Loucy (cell line): Measurements from ENCODE around the gene MAP7D2.
A peak's percentile ranks its signal among the peaks of the same experiment; 100 is the strongest.

Experiments used
- H2AFZ ChIP-seq: fragments of 200-600 bp; sonication (generic); 2 replicates; pipeline ENCODE4 v1.6.0; 2016; ENCODE audit warnings: antibody characterized with exemption, mild to moderate bottlenecking, low read length, moderate library complexity
- H3F3A ChIP-seq: fragments of 200-600 bp; 2 replicates; pipeline ENCODE4 v1.6.0; 2016; ENCODE audit warnings: antibody characterized with exemption, low read depth, mild to moderate bottlenecking
- H3K27me3 ChIP-seq: fragments of 200-600 bp; sonication (generic); 2 replicates; pipeline ENCODE4 v1.6.1; 2014; ENCODE audit warnings: low read length, mild to moderate bottlenecking; ENCODE audit not compliant: insufficient read depth, poor library complexity, severe bottlenecking
- H3K36me3 ChIP-seq: fragments of 200-600 bp; sonication (generic); 2 replicates; pipeline ENCODE4 v1.6.1; 2016; ENCODE audit warnings: low read length; ENCODE audit not compliant: insufficient read depth
- H3K4me1 ChIP-seq: fragments of 200-600 bp; sonication (generic); 2 replicates; pipeline ENCODE4 v1.5.1; 2014; ENCODE audit warnings: low read length, mild to moderate bottlenecking; ENCODE audit not compliant: insufficient read depth, poor library complexity, severe bottlenecking
- H3K4me2 ChIP-seq: fragments of 200-600 bp; sonication (generic); 2 replicates; pipeline ENCODE4 v1.6.0; 2014; ENCODE audit warnings: antibody characterized with exemption, low read length, low read depth, mild to moderate bottlenecking; ENCODE audit not compliant: poor library complexity, severe bottlenecking
- H3K4me3 ChIP-seq: fragments of 200-600 bp; sonication (generic); 2 replicates; pipeline ENCODE4 v1.5.1; 2014; ENCODE audit warnings: low read length, mild to moderate bottlenecking, mixed read lengths; ENCODE audit not compliant: poor library complexity, severe bottlenecking
- H3K79me2 ChIP-seq: fragments of 200-600 bp; sonication (generic); 2 replicates; pipeline ENCODE4 v1.6.1; 2014; ENCODE audit warnings: low read length; ENCODE audit not compliant: insufficient read depth
- H3K9ac ChIP-seq: fragments of 200-600 bp; sonication (generic); 2 replicates; pipeline ENCODE4 v1.6.0; 2014; ENCODE audit warnings: mild to moderate bottlenecking, low read depth, low read length, moderate library complexity; ENCODE audit not compliant: poor library complexity, severe bottlenecking
- H3K9me2 ChIP-seq: fragments of 200-600 bp; sonication (generic); replicated peaks from 2 replicates; pipeline ENCODE4 v1.6.1; 2016; ENCODE audit warnings: low read depth, low read length, mixed read lengths
- H3K9me3 ChIP-seq: fragments of 200-600 bp; sonication (generic); 2 replicates; pipeline ENCODE4 v1.6.1; 2014; ENCODE audit warnings: mild to moderate bottlenecking, antibody characterized with exemption, low read length, low read depth; ENCODE audit not compliant: insufficient read depth
- H4K20me1 ChIP-seq: fragments of 200-600 bp; sonication (generic); 2 replicates; pipeline ENCODE4 v1.6.0; 2014; ENCODE audit warnings: antibody characterized with exemption, low read length, mild to moderate bottlenecking; ENCODE audit not compliant: insufficient read depth, poor library complexity, severe bottlenecking
- EZH2phosphoT487 ChIP-seq: fragments of 200-600 bp; IDR thresholded peaks from 2 replicates; pipeline ENCODE4 v1.6.1; 2018; ENCODE audit warnings: antibody characterized with exemption, mild to moderate bottlenecking, moderate library complexity, borderline replicate concordance
- TF ChIP-seq, protein P1 (sequence below): fragments of 200-600 bp; sonication (generic); conservative IDR thresholded peaks from 2 replicates; pipeline ENCODE4 v1.5.1; 2014; ENCODE audit warnings: mild to moderate bottlenecking, antibody characterized with exemption, low read length

MAP7D2 gene

DNA sequence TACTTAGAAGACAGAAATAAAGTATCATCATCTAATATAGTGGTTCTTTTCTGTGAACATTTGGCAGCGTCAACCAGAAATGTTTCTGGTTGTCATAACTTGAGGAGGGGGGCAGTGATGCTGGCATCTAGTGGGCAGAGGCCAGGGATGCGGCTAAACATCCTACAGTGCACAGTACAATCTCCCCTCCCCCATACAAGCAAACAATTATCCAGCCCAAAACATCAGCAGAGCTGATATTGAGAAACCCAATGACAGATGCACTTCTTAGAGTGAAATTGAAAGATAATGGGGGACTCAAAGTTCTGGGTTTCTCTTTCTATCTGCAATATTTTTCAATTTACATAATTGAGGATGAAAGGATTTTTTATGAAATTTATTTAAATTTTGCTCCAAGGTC is 26.9 kb upstream of the MAP7D2 start:
- Histone ChIP-seq H3K4me3 (no peak overlapping the region), H3K36me3 (no peaks in the 10 kb centered on the region)
- TF ChIP-seq EZH2phosphoT487, result no peak
- TF ChIP-seq, protein P1, sequence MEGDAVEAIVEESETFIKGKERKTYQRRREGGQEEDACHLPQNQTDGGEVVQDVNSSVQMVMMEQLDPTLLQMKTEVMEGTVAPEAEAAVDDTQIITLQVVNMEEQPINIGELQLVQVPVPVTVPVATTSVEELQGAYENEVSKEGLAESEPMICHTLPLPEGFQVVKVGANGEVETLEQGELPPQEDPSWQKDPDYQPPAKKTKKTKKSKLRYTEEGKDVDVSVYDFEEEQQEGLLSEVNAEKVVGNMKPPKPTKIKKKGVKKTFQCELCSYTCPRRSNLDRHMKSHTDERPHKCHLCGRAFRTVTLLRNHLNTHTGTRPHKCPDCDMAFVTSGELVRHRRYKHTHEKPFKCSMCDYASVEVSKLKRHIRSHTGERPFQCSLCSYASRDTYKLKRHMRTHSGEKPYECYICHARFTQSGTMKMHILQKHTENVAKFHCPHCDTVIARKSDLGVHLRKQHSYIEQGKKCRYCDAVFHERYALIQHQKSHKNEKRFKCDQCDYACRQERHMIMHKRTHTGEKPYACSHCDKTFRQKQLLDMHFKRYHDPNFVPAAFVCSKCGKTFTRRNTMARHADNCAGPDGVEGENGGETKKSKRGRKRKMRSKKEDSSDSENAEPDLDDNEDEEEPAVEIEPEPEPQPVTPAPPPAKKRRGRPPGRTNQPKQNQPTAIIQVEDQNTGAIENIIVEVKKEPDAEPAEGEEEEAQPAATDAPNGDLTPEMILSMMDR, result peak; percentile 31

DNA sequence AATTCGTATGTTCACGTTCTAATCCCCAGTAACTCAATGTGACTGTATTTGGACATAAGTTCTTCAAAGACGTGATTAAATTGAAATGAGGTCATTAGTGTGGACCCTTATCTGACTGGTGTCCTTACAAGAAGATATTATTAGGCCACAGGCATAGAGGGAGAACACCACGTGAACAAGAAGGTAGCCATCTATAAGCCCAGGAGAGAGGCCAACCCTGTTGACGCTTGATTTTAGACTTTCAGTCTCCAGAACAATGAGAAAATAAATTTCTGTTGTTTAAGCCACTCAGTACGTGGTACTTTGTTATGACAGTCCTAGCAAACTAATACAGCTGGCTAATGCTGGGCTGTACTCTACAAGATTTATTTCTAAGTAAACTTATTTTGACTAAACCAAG is 26.4 kb upstream of the MAP7D2 start:
- Histone ChIP-seq H3K79me2 (peaks cover 33% of the 10 kb centered on the region), H3F3A (no peaks in the 10 kb centered on the region; the same call in 1 of the 2 replicates), H3K9me3 (no peaks in the 10 kb centered on the region), H3K4me2 (peak overlapping the region; percentile 40), H3K9ac (no peak overlapping the region), H2AFZ (no peak overlapping the region), H3K4me3 (no peak overlapping the region), H3K4me1 (peaks cover 36% of the 10 kb centered on the region), H3K36me3 (no peaks in the 10 kb centered on the region; the same call in 1 of the 2 replicates), H3K27me3 (no peaks in the 10 kb centered on the region), H4K20me1 (peaks cover 31% of the 10 kb centered on the region), H3K9me2 (no peaks in the 10 kb centered on the region)
- TF ChIP-seq, protein P1, result no peak
- TF ChIP-seq EZH2phosphoT487, result no peak

More for the DNA sequence above, 26.9 kb upstream of the MAP7D2 start:
- Histone ChIP-seq H3K9me3 (no peaks in the 10 kb centered on the region), H3K9ac (no peak overlapping the region), H3K9me2 (no peaks in the 10 kb centered on the region), H3K79me2 (peaks cover 29% of the 10 kb centered on the region), H3F3A (no peaks in the 10 kb centered on the region; the same call in 1 of the 2 replicates), H4K20me1 (peaks cover 27% of the 10 kb centered on the region), H3K27me3 (no peaks in the 10 kb centered on the region), H3K4me1 (peaks cover 35% of the 10 kb centered on the region), H2AFZ (no peak overlapping the region), H3K4me2 (no peak overlapping the region)

DNA sequence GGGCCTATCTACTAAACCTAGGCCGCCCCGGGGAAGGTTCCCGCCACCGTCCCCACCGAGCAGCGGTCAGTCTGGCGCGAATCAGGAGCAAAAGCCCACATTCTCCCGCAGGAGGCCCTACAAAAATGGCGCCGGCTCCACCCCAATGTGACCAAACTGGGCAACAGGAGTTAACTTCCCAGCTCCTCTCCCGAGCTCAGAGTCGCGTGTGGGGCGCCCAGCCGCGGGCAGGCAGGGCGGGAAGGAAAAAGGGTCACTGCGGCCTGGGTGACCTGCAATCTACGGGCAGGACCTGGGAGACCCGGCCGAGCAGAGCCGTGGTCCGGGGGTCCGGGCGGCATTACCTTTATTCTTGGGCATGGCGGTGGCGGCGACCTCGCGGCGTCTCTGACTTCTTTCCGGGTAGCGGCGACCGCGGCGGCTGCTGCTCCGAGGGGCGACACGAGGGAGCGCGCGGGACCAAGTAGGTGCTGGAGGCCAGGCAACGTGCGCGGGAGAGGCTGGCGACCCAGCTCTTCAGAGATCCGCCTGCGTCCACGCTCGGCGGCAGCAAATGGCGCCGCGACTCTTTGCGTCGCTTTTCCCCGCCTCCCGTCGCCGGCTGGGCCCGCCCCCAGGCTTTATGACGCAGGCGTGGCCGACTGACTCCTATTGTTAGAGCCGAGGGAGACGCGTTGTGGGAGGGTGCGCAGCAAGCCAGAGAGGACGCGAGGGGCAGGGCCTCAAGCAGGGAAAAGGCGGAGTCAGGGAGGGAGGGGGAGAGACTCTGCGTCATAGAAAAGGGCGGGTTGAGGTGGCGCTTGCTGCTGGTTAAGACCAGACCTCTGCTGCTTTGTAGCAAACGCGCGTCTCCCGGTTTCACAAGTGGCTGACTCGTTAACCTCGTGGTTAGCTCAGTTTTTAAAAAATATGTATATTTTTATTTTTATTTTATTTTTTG is 24.8 kb upstream of the MAP7D2 start, which contains the start of gene EIF1AX:
Gene EIF1AX (minus strand): TSS at position 558 of the 940 bp plus-strand sequence. CDS start 198 bp downstream, at position 360.
- Histone ChIP-seq H3K4me1 (peaks cover 44% of the 10 kb centered on the region), H4K20me1 (peaks cover 36% of the 10 kb centered on the region), H3F3A (no peaks in the 10 kb centered on the region; the same call in 1 of the 2 replicates), H3K79me2 (peaks cover 48% of the 10 kb centered on the region), H3K36me3 (peaks cover 10% of the 10 kb centered on the region; the same call in 1 of the 2 replicates), H3K9ac (peak within 1 kb of the TSS; percentile 91), H2AFZ (peak within 1 kb of the TSS; percentile 41; the same call in 1 of the 2 replicates), H3K4me3 (peak within 1 kb of the TSS; percentile 99), H3K9me3 (no peaks in the 10 kb centered on the region), H3K4me2 (peak within 1 kb of the TSS; percentile 92), H3K27me3 (no peaks in the 10 kb centered on the region), H3K9me2 (no peaks in the 10 kb centered on the region)
- TF ChIP-seq, protein P1, result no peak
- no peak for TF ChIP-seq EZH2phosphoT487
